ENCODE measurements around the gene BCAM.

The BCAM gene

DNA sequence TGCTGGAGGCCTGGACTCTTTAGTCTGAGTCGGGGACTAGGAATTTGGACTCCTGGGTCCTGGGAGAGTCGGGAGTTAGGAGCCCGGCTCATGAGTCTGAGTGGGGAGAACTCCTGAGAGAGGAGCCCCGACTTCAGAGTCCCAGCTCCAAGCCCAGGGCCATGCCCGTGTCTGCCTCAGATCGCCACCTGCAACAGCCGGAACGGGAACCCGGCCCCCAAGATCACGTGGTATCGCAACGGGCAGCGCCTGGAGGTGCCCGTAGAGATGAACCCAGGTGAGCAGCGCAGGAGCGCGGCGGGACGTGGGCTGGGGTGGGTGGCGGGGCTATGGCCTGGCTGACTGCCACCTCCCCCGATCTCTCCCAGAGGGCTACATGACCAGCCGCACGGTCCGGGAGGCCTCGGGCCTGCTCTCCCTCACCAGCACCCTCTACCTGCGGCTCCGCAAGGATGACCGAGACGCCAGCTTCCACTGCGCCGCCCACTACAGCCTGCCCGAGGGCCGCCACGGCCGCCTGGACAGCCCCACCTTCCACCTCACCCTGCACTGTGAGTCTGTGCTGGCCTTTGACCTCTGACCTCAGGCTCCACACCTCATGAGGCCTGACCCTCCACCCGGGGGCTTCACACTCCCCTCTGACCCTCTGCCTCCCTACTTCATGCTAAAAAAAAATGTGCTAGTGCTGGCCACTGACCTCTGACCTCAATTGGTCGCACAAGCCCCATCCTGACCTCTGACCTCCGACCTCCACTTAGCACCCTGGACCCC lies 4.4 kb downstream of the BCAM start:
- H3K4me2 ChIP-seq (ENCODE audit: low read depth, low read length, poor library complexity, severe bottlenecking) = no peak overlapping the region
- TF ChIP-seq CTCF (IDR thresholded peaks at IDR 0.05; ENCODE audit: insufficient read depth, low read length, poor library complexity, severe bottlenecking) (no peak), EZH2phosphoT487 (conservative IDR thresholded peaks at IDR 0.05; ENCODE audit: low read length) (no peak)
- no peak overlapping the region for H3K4me3 ChIP-seq (ENCODE audit: insufficient read depth, low read length, poor library complexity, severe bottlenecking)
- H3K36me3 ChIP-seq (ENCODE audit: low read length) = no peaks in the 10 kb centered on the region
- H3K9me2 ChIP-seq (replicated peaks; ENCODE audit: insufficient read depth, low read length) = no peaks in the 10 kb centered on the region
- no peaks in the 10 kb centered on the region for H3K27me3 ChIP-seq (ENCODE audit: low read length)
- H3K27ac ChIP-seq (ENCODE audit: low read depth, low read length) = no peak overlapping the region
- no peaks in the 10 kb centered on the region for H3K9me3 ChIP-seq (ENCODE audit: insufficient read depth, low read length)
- no peaks in the 10 kb centered on the region for H3K79me2 ChIP-seq (ENCODE audit: insufficient read depth, low read length)
- H3K9ac ChIP-seq (ENCODE audit: low read length) = no peak overlapping the region
- no peaks in the 10 kb centered on the region for H3F3A ChIP-seq (ENCODE audit: insufficient read depth)
- no peaks in the 10 kb centered on the region for H4K20me1 ChIP-seq (ENCODE audit: low read depth, low read length)
- no peak overlapping the region for H2AFZ ChIP-seq (ENCODE audit: low read depth, low read length, severe bottlenecking)

DNA sequence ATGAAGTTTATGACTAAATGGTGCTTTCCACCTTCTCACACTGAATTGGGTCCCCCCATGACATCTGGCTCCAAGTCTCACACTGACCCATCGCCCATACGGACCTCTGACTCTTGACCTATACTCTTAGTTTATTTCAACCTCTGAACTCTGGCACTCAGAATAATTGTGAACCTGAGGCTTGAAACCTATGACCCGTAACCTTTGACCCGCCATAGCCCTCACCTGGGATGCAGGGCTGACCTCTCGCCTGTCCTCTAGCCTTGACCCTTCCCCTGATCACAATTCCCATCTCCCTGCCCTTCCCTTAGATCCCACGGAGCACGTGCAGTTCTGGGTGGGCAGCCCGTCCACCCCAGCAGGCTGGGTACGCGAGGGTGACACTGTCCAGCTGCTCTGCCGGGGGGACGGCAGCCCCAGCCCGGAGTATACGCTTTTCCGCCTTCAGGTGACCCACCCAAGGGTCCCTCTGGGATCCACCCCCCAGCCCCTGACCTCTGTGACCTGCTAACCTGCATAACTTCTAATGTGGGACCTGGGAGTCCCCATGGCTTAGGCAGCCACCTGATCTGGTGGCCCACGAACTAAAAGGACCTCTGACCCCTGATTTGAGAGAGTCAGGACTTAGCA lies 5.1 kb downstream of the BCAM start:
- Histone ChIP-seq H3F3A (ENCODE audit: insufficient read depth) (no peaks in the 10 kb centered on the region), H3K27me3 (ENCODE audit: low read length) (no peaks in the 10 kb centered on the region), H3K4me3 (ENCODE audit: insufficient read depth, low read length, poor library complexity, severe bottlenecking) (no peak overlapping the region), H3K9me3 (ENCODE audit: insufficient read depth, low read length) (no peaks in the 10 kb centered on the region), H4K20me1 (ENCODE audit: low read depth, low read length) (no peaks in the 10 kb centered on the region), H3K36me3 (ENCODE audit: low read length) (no peaks in the 10 kb centered on the region), H3K9ac (ENCODE audit: low read length) (no peak overlapping the region), H3K9me2 (replicated peaks; ENCODE audit: insufficient read depth, low read length) (no peaks in the 10 kb centered on the region), H3K4me2 (ENCODE audit: low read depth, low read length, poor library complexity, severe bottlenecking) (no peak overlapping the region), H3K27ac (ENCODE audit: low read depth, low read length) (no peak overlapping the region), H3K79me2 (ENCODE audit: insufficient read depth, low read length) (no peaks in the 10 kb centered on the region), H2AFZ (ENCODE audit: low read depth, low read length, severe bottlenecking) (no peak overlapping the region)
- TF ChIP-seq EZH2phosphoT487 (conservative IDR thresholded peaks at IDR 0.05; ENCODE audit: low read length) = no peak
- TF ChIP-seq CTCF (IDR thresholded peaks at IDR 0.05; ENCODE audit: insufficient read depth, low read length, poor library complexity, severe bottlenecking) = no peak

- no peak overlapping the region for H3K9ac ChIP-seq (ENCODE audit: low read length)
- no peak overlapping the region for H3K27ac ChIP-seq (ENCODE audit: low read depth, low read length)
- no peaks in the 10 kb centered on the region for H4K20me1 ChIP-seq (ENCODE audit: low read depth, low read length)
- TF ChIP-seq CTCF (IDR thresholded peaks at IDR 0.05; ENCODE audit: insufficient read depth, low read length, poor library complexity, severe bottlenecking) (no peak), EZH2phosphoT487 (conservative IDR thresholded peaks at IDR 0.05; ENCODE audit: low read length) (no peak)
- no peaks in the 10 kb centered on the region for H3K9me2 ChIP-seq (replicated peaks; ENCODE audit: insufficient read depth, low read length)
- H3K79me2 ChIP-seq (ENCODE audit: insufficient read depth, low read length) = no peaks in the 10 kb centered on the region
- no peaks in the 10 kb centered on the region for H3K36me3 ChIP-seq (ENCODE audit: low read length)
- H3K27me3 ChIP-seq (ENCODE audit: low read length) = no peaks in the 10 kb centered on the region
- H2AFZ ChIP-seq (ENCODE audit: low read depth, low read length, severe bottlenecking) = no peak overlapping the region
- no peaks in the 10 kb centered on the region for H3F3A ChIP-seq (ENCODE audit: insufficient read depth)
- no peaks in the 10 kb centered on the region for H3K9me3 ChIP-seq (ENCODE audit: insufficient read depth, low read length)
- H3K4me3 ChIP-seq (ENCODE audit: insufficient read depth, low read length, poor library complexity, severe bottlenecking) = no peak overlapping the region
- no peak overlapping the region for H3K4me2 ChIP-seq (ENCODE audit: low read depth, low read length, poor library complexity, severe bottlenecking)
Measured at GRCh38 chr19:44814517-44814916, 5.6 kb downstream of the BCAM start.

All from SU-DHL-6 (cell line).